ENCODE data around the gene MARCHF2.
A peak's percentile ranks its signal among the peaks of the same experiment; 100 is the strongest.
"Not testable (repeated sequence)": the region's sequence is repeated elsewhere in the genome, so short reads cannot be mapped to it uniquely, and the experiment has no call there.

The MARCHF2 gene

GRCh38 chr19:8412783-8413628 lies at the start of gene MARCHF2:
TSS of gene MARCHF2 (plus strand) at chr19:8413305. CDS start at chr19:8421841, 8,536 bp downstream.
- DNase-seq (ENCODE audit: low read depth, low spot score) = peak; percentile 88

- DNase-seq (ENCODE audit: low read depth, low spot score) = no peak
These were observed 49.0 kb upstream of the MARCHF2 start, which contains the start of gene ANGPTL4 for GRCh38 chr19:8363803-8364771. TSS of gene ANGPTL4 (plus strand) at chr19:8364155. CDS start at chr19:8364322, 167 bp downstream.

GRCh38 chr19:8366121-8366581 lies 47.0 kb upstream of the MARCHF2 start:
- DNase-seq (ENCODE audit: low read depth, low spot score) = no peak

DNA sequence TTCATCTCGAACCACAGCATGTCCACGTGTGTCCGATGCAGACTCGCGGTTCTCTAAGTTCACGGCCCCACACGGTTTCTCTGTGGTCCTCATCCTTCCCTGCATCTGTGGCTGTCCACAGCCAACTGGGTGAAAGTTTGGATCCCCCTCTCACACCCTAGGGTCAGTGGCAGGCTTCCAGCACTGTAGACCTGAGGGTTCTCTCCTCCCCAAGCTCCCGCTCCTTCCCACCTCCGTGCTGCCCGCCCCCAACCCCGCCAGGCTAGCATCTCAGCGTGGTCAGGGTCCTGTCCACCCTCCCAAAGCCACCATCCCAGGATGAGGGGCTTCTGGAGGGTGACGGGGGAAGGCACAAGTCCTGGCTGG lies 46.2 kb upstream of the MARCHF2 start:
- peak; percentile 72 for DNase-seq (ENCODE audit: low read depth, low spot score)

- peak; percentile 96 for DNase-seq (ENCODE audit: low read depth, low spot score)
These were observed 45.6 kb upstream of the MARCHF2 start for GRCh38 chr19:8367327-8368001.

DNA sequence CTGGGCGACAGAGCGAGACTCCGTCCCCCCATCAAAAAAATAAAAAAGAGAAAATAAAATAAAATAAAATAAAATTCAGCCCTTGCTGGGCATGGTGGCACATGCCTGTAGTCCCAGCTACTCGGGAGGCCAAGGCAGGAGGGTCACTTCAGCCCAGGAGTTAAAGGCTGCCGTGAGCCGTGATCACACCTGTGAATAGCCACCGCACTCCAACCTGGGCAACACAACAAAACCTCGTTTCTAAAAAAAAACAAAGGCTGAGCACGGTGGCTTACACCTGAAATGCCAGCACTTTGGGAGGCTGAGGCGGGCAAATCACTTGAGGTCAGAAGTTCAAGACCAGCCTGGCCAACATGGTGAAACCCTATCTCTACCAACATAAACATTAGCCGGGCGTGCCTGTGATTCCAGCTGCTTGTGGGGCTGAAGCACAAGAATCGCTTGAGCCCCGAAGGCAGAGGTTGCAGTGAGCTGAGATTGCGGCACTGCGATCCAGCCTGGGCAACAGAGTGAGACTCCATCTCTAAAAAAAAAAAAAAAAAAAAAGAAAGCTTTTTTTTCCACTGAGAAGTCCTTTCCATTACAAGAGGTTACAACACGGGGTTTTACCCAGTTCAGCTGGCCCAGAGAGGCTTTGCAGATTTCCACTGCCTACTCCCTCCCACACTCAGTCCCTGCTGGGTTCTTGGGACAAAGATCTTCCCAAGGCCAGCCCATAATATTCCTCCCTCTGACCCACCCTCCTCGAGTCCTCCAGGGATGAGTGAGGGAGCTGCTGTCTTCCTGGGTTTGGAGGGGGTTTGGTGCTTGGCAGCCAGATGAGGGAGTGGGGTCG lies 42.7 kb upstream of the MARCHF2 start:
- no peak for DNase-seq (ENCODE audit: low read depth, low spot score)

- no peak for DNase-seq (ENCODE audit: low read depth, low spot score)
These were observed 41.9 kb upstream of the MARCHF2 start for GRCh38 chr19:8371011-8371804.

- no peak for DNase-seq (ENCODE audit: low read depth, low spot score)
These were observed 39.0 kb upstream of the MARCHF2 start for GRCh38 chr19:8373867-8374813.

DNA sequence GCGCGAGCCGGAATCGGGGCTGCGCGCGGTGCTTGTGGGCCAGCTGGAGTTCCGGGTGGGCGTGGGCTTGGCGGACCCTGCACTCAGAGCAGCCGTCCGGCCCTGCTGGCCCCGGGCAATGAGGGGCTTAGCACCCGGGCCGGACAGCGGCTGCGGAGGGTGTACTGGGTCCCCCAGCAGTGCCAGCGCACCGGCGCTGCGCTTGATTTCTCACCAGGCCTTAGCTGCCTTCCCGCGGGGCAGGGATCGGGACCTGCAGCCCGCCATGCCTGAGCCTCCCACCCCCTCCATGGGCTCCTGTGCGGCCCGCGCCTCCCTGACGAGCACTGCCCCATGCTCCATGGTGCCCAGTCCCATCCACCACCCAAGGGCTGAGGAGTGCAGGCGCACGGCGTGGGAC lies 37.3 kb upstream of the MARCHF2 start:
- not testable (repeated sequence) for DNase-seq (ENCODE audit: low read depth, low spot score)

- DNase-seq (ENCODE audit: low read depth, low spot score) = not testable (repeated sequence)
These were observed 36.6 kb upstream of the MARCHF2 start for GRCh38 chr19:8376373-8376974.

DNA sequence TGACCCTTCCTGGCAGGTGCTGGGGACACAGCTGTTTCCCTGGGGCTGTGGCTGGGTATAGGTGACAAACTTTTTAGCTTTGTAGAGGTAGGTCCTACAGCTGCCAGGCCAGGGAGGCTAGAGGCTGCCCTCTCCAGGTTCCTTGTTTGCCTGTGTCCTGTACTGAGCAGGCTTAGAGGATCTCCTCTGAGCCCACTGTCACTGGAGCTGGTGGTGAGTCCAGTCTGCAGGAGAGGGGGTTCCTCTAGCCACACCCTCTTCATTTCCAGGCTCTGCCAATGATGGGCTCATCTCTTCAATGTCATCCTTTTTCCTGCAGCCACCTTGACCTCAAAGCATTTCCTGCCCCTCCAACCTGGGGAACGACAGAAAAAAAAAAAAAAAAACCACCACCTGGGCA lies 35.5 kb upstream of the MARCHF2 start:
- DNase-seq (ENCODE audit: low read depth, low spot score) = no peak

DNA sequence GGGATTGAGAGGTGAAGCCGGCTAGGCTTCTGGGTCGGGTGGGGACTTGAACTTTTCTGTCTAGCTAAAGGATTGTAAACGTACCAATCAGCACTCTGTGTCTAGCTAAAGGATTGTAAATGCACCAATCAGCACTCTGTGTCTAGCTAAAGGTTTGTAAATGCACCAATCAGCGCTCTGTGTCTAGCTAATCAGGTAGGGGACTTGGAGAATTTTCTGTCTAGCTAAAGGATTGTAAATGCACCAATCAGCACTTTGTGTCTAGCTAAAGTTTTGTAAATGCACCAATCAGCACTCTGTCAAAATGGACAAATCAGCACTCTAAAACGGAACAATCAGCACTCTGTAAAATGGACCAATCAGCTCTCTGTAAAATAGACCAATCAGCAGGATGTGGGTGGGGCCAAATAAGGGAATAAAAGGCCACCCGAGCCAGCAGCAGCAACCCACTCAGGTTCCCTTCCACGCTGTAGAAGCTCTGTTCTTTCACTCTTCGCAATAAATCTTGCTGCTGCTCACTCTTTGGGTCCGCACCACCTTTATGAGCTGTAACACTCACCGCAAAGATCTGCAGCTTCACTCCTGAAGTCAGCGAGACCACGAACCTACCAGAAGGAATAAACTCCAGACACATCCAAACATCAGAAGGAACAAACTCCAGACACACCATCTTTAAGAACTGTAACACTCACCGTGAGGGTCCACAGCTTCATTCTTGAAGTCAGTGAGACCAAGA lies 33.8 kb upstream of the MARCHF2 start:
- DNase-seq (ENCODE audit: low read depth, low spot score) = not testable (repeated sequence)

DNA sequence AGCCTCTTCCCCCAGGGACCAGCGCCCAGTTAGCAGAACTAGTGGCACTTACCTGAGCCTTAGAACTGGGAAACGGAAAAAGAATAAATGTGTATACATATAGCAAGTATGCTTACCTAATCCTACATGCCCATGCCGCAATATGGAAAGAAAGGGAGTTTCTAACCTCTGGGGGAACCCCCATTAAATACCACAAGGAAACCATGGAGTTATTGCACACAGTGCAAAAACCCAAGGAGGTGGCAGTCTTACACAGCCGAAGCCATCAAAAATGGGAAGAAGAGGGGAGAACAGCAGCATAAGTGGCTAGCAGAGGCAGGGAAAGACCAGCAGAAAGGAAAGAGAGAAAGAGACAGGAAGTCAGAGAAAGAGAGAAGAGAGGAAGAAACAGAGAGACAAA lies 28.5 kb upstream of the MARCHF2 start:
- not testable (repeated sequence) for DNase-seq (ENCODE audit: low read depth, low spot score)

GRCh38 chr19:8385103-8385502 lies 28.0 kb upstream of the MARCHF2 start:
- not testable (repeated sequence) for DNase-seq (ENCODE audit: low read depth, low spot score)

DNA sequence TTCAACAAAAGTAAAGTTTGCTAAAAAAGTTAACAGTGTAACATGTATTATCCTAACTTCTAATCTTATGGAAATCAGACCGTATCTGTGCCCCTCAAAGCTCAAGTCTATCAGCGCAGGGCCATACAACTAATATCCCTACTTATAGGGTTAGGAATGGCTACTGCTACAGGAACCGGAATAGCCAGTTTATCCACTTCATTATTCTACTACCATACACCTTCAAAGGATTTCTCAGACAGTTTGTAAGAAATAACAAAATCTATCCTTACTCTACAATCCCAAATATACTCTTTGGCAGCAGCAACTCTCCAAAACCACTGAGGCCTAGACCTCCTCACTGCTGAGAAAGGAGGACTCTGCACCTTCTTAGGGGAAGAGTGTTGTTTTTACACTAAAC lies 27.5 kb upstream of the MARCHF2 start:
- DNase-seq (ENCODE audit: low read depth, low spot score) = not testable (repeated sequence)

GRCh38 chr19:8386419-8386818 lies 26.7 kb upstream of the MARCHF2 start:
- DNase-seq (ENCODE audit: low read depth, low spot score) = not testable (repeated sequence)

- DNase-seq (ENCODE audit: low read depth, low spot score) = no peak
These were observed 26.1 kb upstream of the MARCHF2 start for GRCh38 chr19:8386990-8387389.

Measured in brain pericyte (primary cell).